HUDEP-2 (cell line): Measurements from ENCODE around the gene GMPPA.
A peak's percentile ranks its signal among the peaks of the same experiment; 100 is the strongest.

ENCODE experiments used
- DNase-seq, 76 experiments: peaks; one replicate each; lab custom pipeline; 2025; ENCODE audit not compliant: unreplicated experiment in 76 of 76; lab: John Stamatoyannopoulos, UW

Gene GMPPA

DNA sequence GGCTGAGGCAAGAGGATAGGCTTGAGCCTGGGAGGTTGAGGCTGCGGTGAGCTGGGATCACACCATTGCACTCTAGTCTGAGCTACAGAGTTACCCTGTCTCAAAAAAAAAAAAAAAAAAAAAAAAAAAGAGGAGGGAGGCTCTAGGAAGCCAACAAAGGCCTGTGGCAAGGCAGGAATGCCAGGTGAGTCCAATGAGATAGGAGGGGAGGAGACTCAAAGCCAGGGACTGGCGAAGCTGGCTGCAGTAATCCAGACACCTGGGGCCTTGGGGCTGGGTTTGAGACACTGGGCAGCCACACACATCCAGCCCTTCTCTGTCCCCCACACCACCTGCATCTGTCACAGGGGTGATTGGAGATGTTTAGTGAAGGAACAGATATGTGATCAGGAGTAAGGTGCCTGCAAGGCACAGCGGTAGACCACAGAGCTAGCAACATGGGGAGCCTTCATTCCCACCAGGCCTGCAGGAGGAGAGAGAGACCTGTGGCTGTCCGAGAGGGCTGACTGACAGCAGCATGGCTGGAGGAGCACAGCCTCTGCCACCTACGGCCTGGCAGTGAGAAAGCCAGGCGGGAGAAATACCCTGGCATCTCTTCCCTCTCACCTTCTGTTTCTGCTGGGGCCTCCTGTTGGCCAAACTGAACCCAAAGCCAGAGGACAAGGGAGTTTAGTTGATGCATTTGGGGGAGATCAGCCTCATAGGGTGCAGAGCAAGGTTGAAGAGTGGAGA is 35.4 kb downstream of the GMPPA start:
- DNase-seq: no peak

DNA sequence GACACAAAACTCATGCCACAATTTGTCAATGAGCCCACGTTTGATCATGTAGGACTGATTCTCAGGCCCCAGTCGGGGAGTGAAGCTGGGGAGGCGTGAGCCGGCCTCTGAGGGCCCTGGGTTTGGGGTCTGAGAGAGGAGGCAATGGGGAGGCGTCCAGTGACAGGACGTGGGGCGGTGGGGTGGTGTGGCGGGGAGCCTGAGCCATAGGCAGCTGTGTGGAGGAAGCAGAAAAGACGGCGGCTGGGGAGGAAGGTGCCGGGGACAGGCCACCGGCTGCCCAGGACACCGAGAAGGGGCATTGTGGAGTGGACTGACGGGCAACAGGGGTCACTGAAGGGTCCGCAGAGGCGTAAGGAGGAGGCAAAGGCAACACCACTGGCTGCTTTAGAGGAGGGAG is 37.7 kb downstream of the GMPPA start:
- no peak for DNase-seq

DNA sequence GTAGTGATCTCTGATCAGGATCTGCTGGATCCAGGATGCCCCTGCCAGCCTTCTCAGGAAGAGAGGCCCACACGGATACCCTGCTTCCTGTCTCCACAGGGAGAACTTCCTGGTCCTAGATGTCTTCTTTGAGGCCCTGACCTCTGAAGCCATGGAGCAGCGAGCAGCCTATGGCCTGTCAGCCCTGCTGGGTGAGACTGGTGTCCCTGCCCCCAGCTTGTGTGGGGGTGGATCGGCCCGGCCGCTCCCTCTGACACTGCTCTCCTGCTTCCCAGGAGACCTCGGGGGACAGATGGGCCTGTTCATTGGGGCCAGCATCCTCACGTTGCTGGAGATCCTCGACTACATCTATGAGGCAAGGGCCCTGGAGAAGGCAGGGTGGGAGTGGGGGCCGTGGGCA is 38.3 kb downstream of the GMPPA start:
- DNase-seq: no peak

- no peak for DNase-seq
These were observed 39.2 kb downstream of the GMPPA start for GRCh38 chr2:219537657-219538488.

DNA sequence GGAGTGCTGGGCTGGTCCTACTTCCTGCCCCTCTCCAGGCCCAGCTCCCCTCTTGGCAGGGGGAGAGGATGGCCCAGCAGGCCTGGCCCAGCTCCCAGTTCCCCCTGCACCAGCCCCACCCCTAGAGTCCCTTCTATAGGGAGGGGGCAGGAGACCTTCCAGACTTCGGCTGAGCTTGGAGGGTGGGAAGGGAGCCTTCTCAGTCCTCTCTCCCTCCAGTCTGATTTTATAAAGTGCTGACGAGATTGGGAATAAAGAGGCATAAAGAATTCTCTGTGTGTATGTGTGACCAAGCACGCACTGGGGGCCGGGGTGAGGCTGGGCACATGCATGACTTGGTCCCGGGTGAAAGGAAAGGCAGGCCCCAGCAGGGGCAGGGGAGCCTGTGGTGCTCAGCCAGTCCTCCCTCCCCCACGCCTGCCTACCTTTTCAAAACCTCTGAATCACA is 39.8 kb downstream of the GMPPA start:
- no peak for DNase-seq

DNA sequence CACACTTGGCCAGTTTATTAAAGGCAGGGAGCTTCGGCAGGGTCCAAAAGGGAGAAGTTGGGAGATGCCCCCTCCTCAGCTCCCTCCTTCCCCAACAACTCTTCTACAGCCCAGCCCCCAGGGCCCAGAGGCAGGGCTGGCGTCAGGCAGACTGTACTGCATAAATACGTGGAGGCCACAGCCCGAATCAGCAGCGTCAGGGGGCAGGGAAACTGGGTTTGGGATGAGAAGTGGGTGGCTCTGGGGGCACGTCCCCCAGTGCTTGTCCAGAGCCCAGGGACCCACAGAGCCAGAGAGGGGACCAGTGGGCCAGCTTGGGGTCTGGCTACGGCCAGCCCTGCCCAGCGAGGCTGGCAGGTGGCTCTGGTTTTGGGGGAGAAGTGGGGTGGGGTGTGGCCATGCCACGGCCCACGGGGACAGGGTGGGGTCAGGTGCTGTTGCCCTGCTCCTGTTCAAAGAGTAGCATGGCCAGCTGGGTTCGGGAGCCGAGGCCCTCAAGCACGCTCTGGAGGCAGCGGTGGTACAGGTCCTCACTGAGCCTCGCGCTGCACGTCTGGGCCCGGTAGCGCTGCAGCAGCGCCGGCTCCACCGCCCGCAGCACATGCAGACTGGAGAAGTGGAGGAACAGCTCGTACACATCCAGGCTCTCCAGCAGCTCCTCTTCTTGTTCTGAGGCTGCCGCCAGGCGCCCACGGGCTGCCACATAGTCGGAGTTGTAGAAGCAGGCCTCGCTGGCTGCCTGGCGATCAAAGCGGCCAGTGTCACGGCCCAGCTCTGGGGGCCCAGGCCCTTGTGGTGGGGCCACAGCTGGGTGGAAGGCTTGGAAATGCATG is 40.5 kb downstream of the GMPPA start:
- DNase-seq: no peak

DNA sequence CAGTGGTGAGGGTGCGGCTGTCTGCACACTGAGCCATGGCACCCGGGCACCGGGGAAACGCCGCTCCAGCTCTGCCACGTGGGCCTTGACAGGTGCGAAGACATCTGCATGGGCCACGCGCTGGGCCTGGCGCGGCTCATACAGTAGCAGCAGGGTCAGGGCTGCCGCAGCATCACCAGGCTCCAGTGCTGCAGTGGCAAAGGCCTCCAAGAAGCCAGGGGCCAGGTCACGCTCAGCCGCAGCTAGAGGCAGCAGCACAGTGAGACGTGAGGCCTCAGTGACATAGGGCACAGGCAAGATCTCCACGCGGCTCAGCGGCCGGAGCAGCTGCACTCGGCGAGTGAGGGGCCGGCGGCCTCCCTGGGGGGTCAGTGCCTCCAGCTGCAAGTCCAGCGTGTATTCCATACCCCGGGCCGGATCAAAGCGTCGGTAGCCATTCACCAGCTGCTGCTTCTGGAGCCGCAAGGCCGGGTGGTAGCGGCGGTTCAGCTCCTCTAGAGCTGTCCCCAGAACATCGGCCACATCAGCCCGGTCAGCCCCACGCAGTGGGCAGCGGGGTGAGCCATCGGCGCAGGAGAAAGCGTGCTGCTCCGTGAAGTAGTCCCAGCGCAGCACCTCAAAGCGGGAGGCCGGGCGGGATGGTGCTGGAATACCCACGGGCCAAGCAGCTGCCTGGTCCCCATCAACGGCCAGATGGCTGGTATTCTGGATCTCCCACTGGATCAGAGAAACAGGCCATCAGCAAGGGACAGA is 41.4 kb downstream of the GMPPA start:
- DNase-seq: no peak

GRCh38 chr2:219540784-219541504 is 42.3 kb downstream of the GMPPA start:
- no peak for DNase-seq

GRCh38 chr2:219541611-219542180 is 43.0 kb downstream of the GMPPA start:
- DNase-seq: peak in 72 of 76 experiments; percentile 13 to 96 (median 73)

- peak in 8 of 76 experiments; percentile 32 to 59 (median 46) for DNase-seq
These were observed 44.4 kb downstream of the GMPPA start for GRCh38 chr2:219542931-219543595.

GRCh38 chr2:219543596-219544358 is 45.1 kb downstream of the GMPPA start, which contains the start of the genes CHPF and TMEM198:
TSS of gene CHPF (minus strand) at chr2:219543809. CDS start at chr2:219543538, 271 bp downstream.
TSS of gene TMEM198 (plus strand) at chr2:219544028. CDS start at chr2:219544728, 700 bp downstream.
- DNase-seq: peak; percentile 26 to 96 (median 89)

GRCh38 chr2:219544567-219544966 is 45.9 kb downstream of the GMPPA start:
- no peak for DNase-seq

DNA sequence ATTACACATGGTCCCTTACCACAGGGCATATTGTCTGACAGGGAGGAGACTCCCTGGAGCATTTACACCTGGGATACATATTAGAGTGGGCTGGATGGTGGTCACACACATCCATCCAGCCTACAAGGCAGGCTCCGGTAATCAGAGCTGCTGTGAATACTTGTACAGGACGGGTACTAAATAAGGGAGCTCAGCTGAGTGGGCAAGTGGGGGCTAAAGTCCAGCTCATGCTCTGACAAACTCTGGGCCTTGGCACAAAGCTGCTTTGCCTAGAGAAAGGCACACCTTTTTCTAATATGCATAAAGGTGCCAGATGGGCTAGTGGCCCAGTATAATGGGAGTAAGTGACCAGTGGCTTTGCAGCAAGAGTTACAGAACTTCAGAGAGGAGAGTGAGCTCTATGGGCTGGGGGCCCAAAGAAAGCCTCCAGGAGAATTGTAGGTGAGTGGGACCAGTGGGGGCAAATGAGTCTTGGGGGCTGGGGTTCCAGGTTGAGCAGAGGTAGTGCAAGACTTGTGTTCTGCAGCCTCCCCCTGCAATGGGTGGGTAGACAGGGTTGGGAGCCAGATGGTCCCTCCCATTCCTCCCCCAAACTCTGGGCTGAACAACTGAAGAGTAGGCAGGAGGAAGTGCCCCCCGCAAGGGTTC is 46.7 kb downstream of the GMPPA start:
- no peak for DNase-seq

GRCh38 chr2:219545943-219546352 is 47.3 kb downstream of the GMPPA start:
- DNase-seq: no peak

GRCh38 chr2:219547621-219548020 is 48.9 kb downstream of the GMPPA start:
- DNase-seq: no peak

DNA sequence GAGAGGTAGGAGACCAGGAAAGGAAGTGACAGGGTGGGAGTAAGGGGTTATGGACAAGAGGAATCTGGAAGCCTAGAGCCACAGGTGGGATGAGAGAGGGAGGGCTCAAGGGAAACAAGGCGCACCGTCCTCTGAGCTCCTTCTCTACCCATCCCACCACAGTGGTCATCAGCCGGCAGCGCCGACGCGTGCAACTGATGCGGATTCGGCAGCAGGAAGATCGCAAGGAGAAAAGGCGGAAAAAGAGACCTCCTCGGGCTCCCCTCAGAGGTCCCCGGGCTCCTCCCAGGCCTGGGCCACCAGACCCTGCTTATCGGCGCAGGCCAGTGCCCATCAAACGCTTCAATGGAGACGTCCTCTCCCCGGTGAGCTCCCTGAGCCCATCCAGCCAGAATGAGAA is 50.3 kb downstream of the GMPPA start:
- DNase-seq: no peak

DNA sequence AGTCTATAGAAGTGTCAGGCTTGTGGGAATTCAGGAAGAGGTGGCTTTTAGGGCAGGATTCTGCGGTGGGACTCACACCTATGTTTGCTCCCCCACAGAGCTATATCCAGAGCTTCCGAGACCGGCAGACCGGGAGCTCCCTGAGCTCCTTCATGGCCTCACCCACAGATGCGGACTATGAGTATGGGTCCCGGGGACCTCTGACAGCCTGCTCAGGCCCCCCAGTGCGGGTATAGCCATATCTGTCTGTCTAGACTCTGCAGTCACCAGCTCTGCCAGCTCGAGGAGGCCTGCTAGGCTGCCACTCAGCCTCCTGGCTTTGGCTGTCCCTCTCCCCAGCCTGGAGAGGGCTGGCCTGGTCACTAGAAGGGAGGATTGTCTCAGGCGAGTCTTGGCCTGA is 50.9 kb downstream of the GMPPA start:
- DNase-seq: peak in 1 of 76 experiments; percentile 3
